Measurements from ENCODE around the gene CSE1L. TPM values are rescaled to one million over a fixed set of nuclear protein-coding genes. Genes with fewer than 3 reads are reported as not detected.
"Not testable (repeated sequence)": the region's sequence is repeated elsewhere in the genome, so short reads cannot be mapped to it uniquely, and the experiment has no call there.

Gene CSE1L
- total RNA-seq, 1 experiment from 2014 or later = 158 TPM

DNA sequence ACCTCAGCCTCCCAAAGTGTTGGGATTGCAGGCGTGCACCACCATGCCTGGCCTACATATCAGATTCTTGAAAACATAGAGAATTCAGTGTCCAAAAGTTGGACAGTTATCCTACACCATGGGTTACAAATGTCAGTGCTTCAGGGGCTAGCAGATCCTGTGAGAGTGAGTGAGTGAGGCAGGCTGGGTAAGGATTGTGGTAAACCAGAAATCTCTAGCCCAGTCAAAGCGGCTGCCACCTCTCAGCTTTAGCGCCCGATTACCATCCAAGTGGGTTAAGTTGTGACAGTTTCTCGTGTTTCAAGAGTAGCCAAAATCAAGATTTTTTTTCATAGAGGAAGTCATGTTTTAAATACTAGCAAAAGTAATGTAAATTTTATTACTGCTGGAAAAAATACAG, 21.9 kb upstream of the CSE1L start (continued):
- TF ChIP-seq, protein P1, sequence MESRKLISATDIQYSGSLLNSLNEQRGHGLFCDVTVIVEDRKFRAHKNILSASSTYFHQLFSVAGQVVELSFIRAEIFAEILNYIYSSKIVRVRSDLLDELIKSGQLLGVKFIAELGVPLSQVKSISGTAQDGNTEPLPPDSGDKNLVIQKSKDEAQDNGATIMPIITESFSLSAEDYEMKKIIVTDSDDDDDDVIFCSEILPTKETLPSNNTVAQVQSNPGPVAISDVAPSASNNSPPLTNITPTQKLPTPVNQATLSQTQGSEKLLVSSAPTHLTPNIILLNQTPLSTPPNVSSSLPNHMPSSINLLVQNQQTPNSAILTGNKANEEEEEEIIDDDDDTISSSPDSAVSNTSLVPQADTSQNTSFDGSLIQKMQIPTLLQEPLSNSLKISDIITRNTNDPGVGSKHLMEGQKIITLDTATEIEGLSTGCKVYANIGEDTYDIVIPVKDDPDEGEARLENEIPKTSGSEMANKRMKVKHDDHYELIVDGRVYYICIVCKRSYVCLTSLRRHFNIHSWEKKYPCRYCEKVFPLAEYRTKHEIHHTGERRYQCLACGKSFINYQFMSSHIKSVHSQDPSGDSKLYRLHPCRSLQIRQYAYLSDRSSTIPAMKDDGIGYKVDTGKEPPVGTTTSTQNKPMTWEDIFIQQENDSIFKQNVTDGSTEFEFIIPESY (IDR thresholded peaks at IDR 0.05; ENCODE audit: extremely low read depth, insufficient replicate concordance, low read length) = no peak
- TF ChIP-seq EGR1 (IDR thresholded peaks at IDR 0.05; ENCODE audit: low read depth) (no peak), CTCF (IDR thresholded peaks at IDR 0.05 in 2 of 3, conservative IDR thresholded peaks at IDR 0.05 in 1 of 3; ENCODE audit: borderline replicate concordance in 1 of 3, insufficient read depth in 1 of 3, low read depth in 2 of 3, low read length in 2 of 3) (no peak), ZNF274 (IDR thresholded peaks at IDR 0.05; ENCODE audit: low read depth, low read length) (no peak), SIN3A (IDR thresholded peaks at IDR 0.05; ENCODE audit: low read depth) (no peak)

DNA sequence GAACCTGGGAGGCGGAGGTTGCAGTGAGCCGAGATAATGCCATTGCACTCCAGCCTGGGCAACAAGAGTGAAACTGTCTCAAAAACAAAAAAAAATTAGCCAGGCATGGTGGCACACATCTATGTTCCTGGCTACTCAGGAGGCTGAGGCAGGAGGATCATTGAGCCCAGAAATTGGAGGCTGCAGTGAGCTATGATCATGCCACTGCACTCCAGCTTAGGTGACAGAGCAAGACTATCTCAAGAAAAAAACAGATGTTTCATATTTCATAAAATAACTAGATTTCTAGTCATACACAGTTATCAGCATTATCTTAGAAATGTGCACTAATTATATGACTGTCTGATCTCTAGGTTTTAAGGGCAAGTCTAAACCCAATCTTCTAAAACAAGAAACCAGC, 17.9 kb upstream of the CSE1L start:
- ATAC-seq; H2AFZ ChIP-seq (ENCODE audit: low read depth, low read length, poor library complexity, severe bottlenecking); H3K9ac ChIP-seq (ENCODE audit: low read length); H3K79me2 ChIP-seq (ENCODE audit: insufficient read depth, low read length); H3K9me2 ChIP-seq (ENCODE audit: insufficient read depth); RAD21 ChIA-PET (ENCODE audit: low non-redundant PET in 1 of 2, low total read pairs in 2 of 2, uncharacterized antibody in 2 of 2, unreplicated experiment in 2 of 2); H3K4me1 ChIP-seq (ENCODE audit: control insufficient read depth in 1 of 2, insufficient read depth in 2 of 2, low read length in 2 of 2); H4K20me1 ChIP-seq (ENCODE audit: insufficient read depth); POLR2A ChIA-PET; H3K4me3 ChIP-seq (replicated peaks in 1 of 2; ENCODE audit: low read depth in 1 of 2, low read length in 2 of 2); DNase-seq (ENCODE audit: low read depth, low spot score); intact Hi-C loops (cut with micrococcal nuclease); H3K4me2 ChIP-seq (ENCODE audit: low read length); H3K27me3 ChIP-seq (ENCODE audit: insufficient read depth, low read length); H3K27ac ChIP-seq (ENCODE audit: low read depth, low read length); H3K9me3 ChIP-seq (ENCODE audit: control insufficient read depth in 1 of 2, insufficient read depth in 1 of 2, low read depth in 1 of 2, low read length in 2 of 2); BruUV-seq (replicated peaks): not testable (repeated sequence)
- CTCF ChIA-PET = interaction anchor here (1.1 to 1.5 kb wide), 2 partner anchors 8 to 189 kb away, joined by 3 to 6 read pairs; no protein-coding TSS in a partner anchor
- peaks cover 16 to 22% of the 10 kb centered on the region in 2 experiments for H3K36me3 ChIP-seq (ENCODE audit: control insufficient read depth in 1 of 2, insufficient read depth in 2 of 2, low read length in 2 of 2)
